CD4-positive, alpha-beta T cell (primary cell): Measurements from ENCODE around the gene GNA15. TPM values are rescaled to one million over a fixed set of nuclear protein-coding genes. Genes with fewer than 3 reads are reported as not detected.

ENCODE experiments used
- ATAC-seq: fragments of 200-7000 bp; cut with Tn5 transposase; one replicate; pipeline ENCODE4 v1.10.0; 2022; ENCODE audit warnings: mild to moderate bottlenecking; ENCODE audit not compliant: poor library complexity
- CTCF ChIA-PET: fragments of 350-600 bp; sonication (Branson Sonifier 250); formaldehyde crosslinking; loops from one replicate; lab custom pipeline; 2021; ENCODE audit warnings: antibody characterized with exemption, inconsistent platforms; lab: Charles Lee
- POLR2A ChIA-PET: fragments of 350-600 bp; sonication (Branson Sonifier 250); formaldehyde crosslinking; loops from one replicate; lab custom pipeline; 2021; ENCODE audit warnings: antibody characterized with exemption, inconsistent platforms; lab: Charles Lee
- DNase-seq, 14 experiments: peaks; one replicate each; pipeline ENCODE4 v3.0.0-alpha.2; 2013 to 2020; ENCODE audit warnings: mixed read lengths in 2 of 14
- H3K27ac ChIP-seq, 2 donors: one replicate each; pipeline versions ENCODE4 v1.5.1 to v1.7.0; 2013; ENCODE audit warnings: low read length in 2 of 2, low read depth in 1 of 2, mild to moderate bottlenecking in 1 of 2
- H3K27me3 ChIP-seq, 2 experiments: 1 replicate in 1 of 2; 2 replicates in 1 of 2; pipeline versions ENCODE4 v1.6.1 to v1.7.0; 2013; ENCODE audit warnings: low read length in 2 of 2, control low read depth in 1 of 2, mild to moderate bottlenecking in 1 of 2, moderate library complexity in 1 of 2; ENCODE audit not compliant: insufficient read depth in 2 of 2, control insufficient read depth in 1 of 2
- H3K36me3 ChIP-seq: one replicate; pipeline ENCODE4 v1.6.1; 2013; ENCODE audit warnings: low read length, control low read depth; ENCODE audit not compliant: insufficient read depth
- H3K4me1 ChIP-seq: one replicate; pipeline ENCODE4 v1.6.1; 2013; ENCODE audit warnings: low read length, control low read depth; ENCODE audit not compliant: insufficient read depth
- H3K4me3 ChIP-seq: one replicate; pipeline ENCODE4 v1.5.1; 2013; ENCODE audit warnings: mild to moderate bottlenecking, low read length, moderate library complexity
- H3K9me3 ChIP-seq, 2 experiments: 1 replicate in 1 of 2; 2 replicates in 1 of 2; pipeline versions ENCODE4 v1.6.1 to v1.7.0; 2013; ENCODE audit warnings: low read length in 2 of 2, mild to moderate bottlenecking in 2 of 2, control low read depth in 1 of 2, moderate library complexity in 1 of 2; ENCODE audit not compliant: control insufficient read depth in 1 of 2, insufficient read depth in 1 of 2
- H3K27ac Mint-ChIP-seq: one replicate; pipeline ENCODE4 v1.8.0; 2020; ENCODE audit warnings: mixed read lengths
- H3K27me3 Mint-ChIP-seq: one replicate; pipeline ENCODE4 v1.8.0; 2021; ENCODE audit warnings: mixed read lengths
- H3K36me3 Mint-ChIP-seq: one replicate; pipeline ENCODE4 v1.8.0; 2021; ENCODE audit warnings: low read depth, mixed read lengths
- H3K4me1 Mint-ChIP-seq: one replicate; pipeline ENCODE4 v1.8.0; 2021; ENCODE audit warnings: low read depth, mixed read lengths
- H3K4me3 Mint-ChIP-seq: one replicate; pipeline ENCODE4 v1.8.0; 2020; ENCODE audit warnings: mild to moderate bottlenecking, mixed read lengths
- H3K9me3 Mint-ChIP-seq: one replicate; pipeline ENCODE4 v1.8.0; 2020; ENCODE audit warnings: mixed read lengths
- intact Hi-C, 2 experiments: fragments of 100-400 bp; cut with DNase I in 1 of 2; cut with micrococcal nuclease in 1 of 2; formaldehyde crosslinking; loops; one replicate each; pipeline versions ENCODE4 v1.15.1 to v1.9.0; 2023 to 2025; cut with DNase I, micrococcal nuclease
- total RNA-seq, 174 experiments: library from RNA in 2 of 174; stranded (reverse) in 2 of 174; gene quantifications; one replicate each; pipeline ENCODE4 v1.2.3 and lab custom pipeline; 2021 to 2026
- TF ChIP-seq, protein P1 (sequence below): fragments of 200-600 bp; IDR thresholded peaks from one replicate; pipeline ENCODE4 v1.8.0; 2022; ENCODE audit warnings: antibody characterized with exemption, mild to moderate bottlenecking

The GNA15 gene
- total RNA-seq, 2 experiments from 2014 or later = 12.1 to 14.9 TPM

DNA sequence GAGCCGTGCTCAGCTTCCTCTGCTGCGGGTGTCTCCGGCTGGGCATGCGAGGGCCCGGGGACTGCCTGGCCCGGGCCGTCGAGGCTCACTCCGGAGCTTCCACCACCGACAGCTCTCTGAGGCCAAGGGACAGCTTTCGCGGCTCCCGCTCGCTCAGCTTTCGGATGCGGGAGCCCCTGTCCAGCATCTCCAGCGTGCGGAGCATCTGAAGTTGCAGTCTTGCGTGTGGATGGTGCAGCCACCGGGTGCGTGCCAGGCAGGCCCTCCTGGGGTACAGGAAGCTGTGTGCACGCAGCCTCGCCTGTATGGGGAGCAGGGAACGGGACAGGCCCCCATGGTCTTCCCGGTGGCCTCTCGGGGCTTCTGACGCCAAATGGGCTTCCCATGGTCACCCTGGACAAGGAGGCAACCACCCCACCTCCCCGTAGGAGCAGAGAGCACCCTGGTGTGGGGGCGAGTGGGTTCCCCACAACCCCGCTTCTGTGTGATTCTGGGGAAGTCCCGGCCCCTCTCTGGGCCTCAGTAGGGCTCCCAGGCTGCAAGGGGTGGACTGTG is 44.0 kb downstream of the GNA15 start:
- peak overlapping the region; percentile 94 for H3K27ac Mint-ChIP-seq
- Histone ChIP-seq H3K4me3 (peak overlapping the region; percentile 95), H3K27me3 (no peaks in the 10 kb centered on the region), H3K9me3 (no peaks in the 10 kb centered on the region), H3K4me1 (peaks cover 59% of the 10 kb centered on the region), H3K27ac (peak overlapping the region; percentile 76 to 85), H3K36me3 (peaks cover 33% of the 10 kb centered on the region)
- TF ChIP-seq, protein P1, sequence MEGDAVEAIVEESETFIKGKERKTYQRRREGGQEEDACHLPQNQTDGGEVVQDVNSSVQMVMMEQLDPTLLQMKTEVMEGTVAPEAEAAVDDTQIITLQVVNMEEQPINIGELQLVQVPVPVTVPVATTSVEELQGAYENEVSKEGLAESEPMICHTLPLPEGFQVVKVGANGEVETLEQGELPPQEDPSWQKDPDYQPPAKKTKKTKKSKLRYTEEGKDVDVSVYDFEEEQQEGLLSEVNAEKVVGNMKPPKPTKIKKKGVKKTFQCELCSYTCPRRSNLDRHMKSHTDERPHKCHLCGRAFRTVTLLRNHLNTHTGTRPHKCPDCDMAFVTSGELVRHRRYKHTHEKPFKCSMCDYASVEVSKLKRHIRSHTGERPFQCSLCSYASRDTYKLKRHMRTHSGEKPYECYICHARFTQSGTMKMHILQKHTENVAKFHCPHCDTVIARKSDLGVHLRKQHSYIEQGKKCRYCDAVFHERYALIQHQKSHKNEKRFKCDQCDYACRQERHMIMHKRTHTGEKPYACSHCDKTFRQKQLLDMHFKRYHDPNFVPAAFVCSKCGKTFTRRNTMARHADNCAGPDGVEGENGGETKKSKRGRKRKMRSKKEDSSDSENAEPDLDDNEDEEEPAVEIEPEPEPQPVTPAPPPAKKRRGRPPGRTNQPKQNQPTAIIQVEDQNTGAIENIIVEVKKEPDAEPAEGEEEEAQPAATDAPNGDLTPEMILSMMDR = no peak
- no peak for ATAC-seq
- POLR2A ChIA-PET = interaction anchor here (1.0 to 2.3 kb wide), 2 partner anchors 9 to 144 kb away, joined by 3 to 6 read pairs; no protein-coding TSS in a partner anchor
- intact Hi-C loops = loop anchor here in 1 of 2 experiments (5.0 to 10.0 kb wide), 3 partner anchors 123 to 255 kb away; no protein-coding TSS in a partner anchor
- peaks cover 51% of the 10 kb centered on the region for H3K36me3 Mint-ChIP-seq
- DNase-seq = peak in 5 of 14 experiments; percentile 24 to 62 (median 48)
- peak overlapping the region; percentile 99 for H3K4me3 Mint-ChIP-seq
- no peaks in the 10 kb centered on the region for H3K9me3 Mint-ChIP-seq
- CTCF ChIA-PET = no interaction called here
- H3K27me3 Mint-ChIP-seq = no peaks in the 10 kb centered on the region
- H3K4me1 Mint-ChIP-seq = peaks cover 51% of the 10 kb centered on the region

DNA sequence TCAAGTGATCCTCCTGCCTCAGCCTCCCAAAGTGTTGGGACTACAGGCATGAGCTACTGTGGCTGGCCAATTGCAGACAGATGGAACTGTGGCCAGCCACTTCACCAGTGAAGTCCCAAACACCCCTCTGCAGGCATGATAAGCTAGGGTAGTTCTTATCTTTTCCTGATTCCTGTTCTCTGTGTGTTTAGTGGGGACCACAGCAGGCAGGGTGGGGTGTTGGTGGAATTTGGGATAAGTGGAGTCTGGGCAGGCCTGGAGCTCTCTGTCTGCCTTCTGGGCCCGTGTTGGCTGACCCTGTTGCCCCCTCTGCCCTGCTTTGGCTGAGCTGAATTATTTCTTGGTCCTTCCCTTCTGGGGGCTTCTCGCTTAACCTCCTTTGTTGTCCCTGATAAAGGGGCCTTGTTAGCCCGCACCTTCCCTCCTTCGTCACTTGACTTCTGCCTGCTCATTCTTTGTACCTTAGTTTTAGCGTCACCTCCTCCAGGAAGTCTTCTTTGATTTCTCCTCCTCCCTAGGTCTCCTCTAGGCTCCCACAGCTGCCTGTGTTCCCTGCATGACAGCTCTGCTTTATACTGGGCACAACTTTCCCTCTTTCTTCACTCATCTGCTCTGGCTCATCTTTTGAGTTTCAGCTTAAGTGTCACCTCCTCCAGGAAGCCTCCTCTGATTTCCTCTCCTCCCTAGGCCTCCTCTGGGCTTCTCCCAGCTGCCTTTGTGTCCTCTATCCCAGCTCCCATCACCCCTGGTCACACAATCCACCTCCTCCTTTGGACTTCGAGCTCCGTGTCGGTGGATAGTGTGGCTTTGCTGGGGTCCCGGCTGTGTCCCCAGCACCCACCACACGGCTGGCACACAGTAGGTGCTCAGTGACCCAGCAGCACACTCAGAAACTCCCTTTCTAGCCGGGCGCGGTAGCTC is 48.1 kb downstream of the GNA15 start:
- Histone ChIP-seq H3K9me3 (no peaks in the 10 kb centered on the region), H3K27me3 (no peaks in the 10 kb centered on the region), H3K36me3 (peaks cover 37% of the 10 kb centered on the region), H3K27ac (peak overlapping the region; percentile 24 to 54), H3K4me1 (peaks cover 77% of the 10 kb centered on the region), H3K4me3 (peak overlapping the region; percentile 19)
- intact Hi-C loops = loop anchor here in 1 of 2 experiments (5.0 to 10.0 kb wide), 2 partner anchors 127 to 251 kb away; no protein-coding TSS in a partner anchor
- ChIA-PET POLR2A (interaction anchor here (0.8 to 4.1 kb wide), 6 partner anchors 10 to 283 kb away, joined by 3 to 19 read pairs (median 6); partner anchors contain the start of gene ZNF57), CTCF (interaction anchor here (1.3 to 1.7 kb wide), 3 partner anchors 20 to 55 kb away, joined by 3 to 5 read pairs (median 3); no protein-coding TSS in a partner anchor)
- peak overlapping the region; percentile 86 for H3K27ac Mint-ChIP-seq
- peaks cover 60% of the 10 kb centered on the region for H3K36me3 Mint-ChIP-seq
- DNase-seq = peak in 1 of 14 experiments; percentile 48
- peak overlapping the region; percentile 93 for H3K4me3 Mint-ChIP-seq
- TF ChIP-seq, protein P1 = no peak
- no peak for ATAC-seq
- no peaks in the 10 kb centered on the region for H3K27me3 Mint-ChIP-seq
- H3K9me3 Mint-ChIP-seq = no peaks in the 10 kb centered on the region
- peaks cover 61% of the 10 kb centered on the region for H3K4me1 Mint-ChIP-seq

DNA sequence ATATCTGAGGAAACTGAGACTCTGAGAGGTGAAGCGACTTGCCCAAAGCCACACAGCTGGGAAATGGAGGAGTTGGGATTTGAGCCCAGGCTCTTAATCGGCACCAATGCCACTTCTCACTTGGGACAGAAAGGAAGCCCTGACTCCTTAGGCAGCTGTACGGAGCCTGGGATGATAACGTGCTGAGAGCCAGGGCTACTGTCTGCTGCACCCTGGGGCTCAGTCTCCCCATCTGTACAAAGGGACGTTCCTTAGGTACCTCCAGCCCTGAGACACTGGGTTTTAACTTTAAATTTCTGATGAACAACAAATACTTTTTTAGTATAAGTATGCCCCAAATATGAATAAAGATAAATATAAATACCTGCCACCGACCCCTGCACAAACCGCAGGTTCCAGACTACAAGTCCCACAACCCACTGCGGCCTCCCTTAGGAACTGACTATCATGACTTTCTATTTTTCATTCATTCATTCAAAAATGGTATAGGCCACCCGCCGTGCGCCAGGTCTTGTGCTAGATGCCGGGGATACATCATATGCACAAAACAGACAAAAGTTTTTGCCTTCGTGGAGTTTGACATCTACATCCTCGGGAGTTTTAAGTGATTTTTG is 49.1 kb downstream of the GNA15 start:
- intact Hi-C loops = loop anchor here (1.0 to 10.0 kb wide), 5 partner anchors 8 to 250 kb away; no protein-coding TSS in a partner anchor
- no peaks in the 10 kb centered on the region for H3K27me3 Mint-ChIP-seq
- Histone ChIP-seq H3K4me1 (peaks cover 87% of the 10 kb centered on the region), H3K27me3 (no peaks in the 10 kb centered on the region), H3K36me3 (peaks cover 37% of the 10 kb centered on the region), H3K9me3 (no peaks in the 10 kb centered on the region), H3K27ac (peak overlapping the region; percentile 62), H3K4me3 (peak overlapping the region; percentile 59)
- TF ChIP-seq, protein P1 = no peak
- DNase-seq (peak in 9 of 14 experiments; percentile 52 to 76 (median 64)), ATAC-seq (peak; percentile 49)
- CTCF ChIA-PET = interaction anchor here (1.5 to 1.7 kb wide), 2 partner anchors 21 to 56 kb away, joined by 3 to 5 read pairs; no protein-coding TSS in a partner anchor
- POLR2A ChIA-PET = interaction anchor here (0.6 to 4.1 kb wide), 8 partner anchors 8 to 317 kb away, joined by 3 to 19 read pairs (median 3); no protein-coding TSS in a partner anchor
- H3K4me1 Mint-ChIP-seq = peaks cover 64% of the 10 kb centered on the region
- H3K9me3 Mint-ChIP-seq = no peaks in the 10 kb centered on the region
- peaks cover 55% of the 10 kb centered on the region for H3K36me3 Mint-ChIP-seq
- H3K27ac Mint-ChIP-seq = peak overlapping the region; percentile 86
- H3K4me3 Mint-ChIP-seq = peak overlapping the region; percentile 93
